Endothelial cell of umbilical vein (primary cell): ENCODE results near the gene DMRTC2. TPM values are rescaled to one million over a fixed set of nuclear protein-coding genes. Genes with fewer than 3 reads are reported as not detected.

Experiments used
- BruUV-seq: library from RNA; stranded (reverse); fragments of 400-500 nt; replicated peaks from 2 replicates; lab custom pipeline; 2021; lab: Mats Ljungman, UMichigan
- CTCF ChIA-PET: fragments of 300-600, 350-600 bp; sonication (Branson Sonifier 250); formaldehyde crosslinking; loops from one replicate; lab custom pipeline; 2021; ENCODE audit warnings: antibody characterized with exemption, inconsistent platforms; lab: Charles Lee
- POLR2A ChIA-PET: fragments of 300-600, 350-600 bp; sonication (Branson Sonifier 250); formaldehyde crosslinking; loops from one replicate; lab custom pipeline; 2021; ENCODE audit warnings: antibody characterized with exemption, inconsistent platforms; lab: Charles Lee
- DNase-seq: peaks from one replicate; pipeline ENCODE4 v3.0.0-alpha.2; 2011; ENCODE audit warnings: low read depth, low spot score
- FAIRE-seq: peaks from 2 replicates; lab custom pipeline; 2011; peaks lifted over from hg19 to GRCh38; lab: Jason Lieb, UNC
- H2AFZ ChIP-seq: 2 replicates; pipeline ENCODE4 v1.6.0; 2012; ENCODE audit warnings: low read depth, low read length, control low read depth, inconsistent platforms
- H3K27ac ChIP-seq: 2 replicates; pipeline ENCODE4 v1.5.1; 2011; ENCODE audit warnings: low read depth, mild to moderate bottlenecking, control low read depth, low read length, moderate library complexity; ENCODE audit not compliant: insufficient read depth
- H3K27me3 ChIP-seq, 2 experiments: 2 replicates each; pipeline versions ENCODE4 v1.6.0 to v1.6.1; 2011; ENCODE audit warnings: low read length in 2 of 2, mixed read lengths in 1 of 2; ENCODE audit not compliant: control insufficient read depth in 2 of 2, insufficient read depth in 2 of 2
- H3K36me3 ChIP-seq, 2 experiments: 2 replicates in 1 of 2; 3 replicates in 1 of 2; pipeline ENCODE4 v1.5.1; 2011; ENCODE audit warnings: low read length in 2 of 2, mild to moderate bottlenecking in 1 of 2, moderate library complexity in 1 of 2; ENCODE audit not compliant: control insufficient read depth in 2 of 2, insufficient read depth in 2 of 2; ENCODE audit errors: extremely low read depth in 1 of 2
- H3K4me1 ChIP-seq: 3 replicates; pipeline ENCODE4 v1.5.1; 2011; ENCODE audit warnings: mild to moderate bottlenecking, low read length; ENCODE audit not compliant: control insufficient read depth, insufficient read depth; ENCODE audit errors: extremely low read depth
- H3K4me2 ChIP-seq: 2 replicates; pipeline ENCODE4 v1.6.1; 2011; ENCODE audit warnings: low read length, control low read depth, mixed read lengths; ENCODE audit not compliant: insufficient read depth
- H3K4me3 ChIP-seq, 3 experiments: fragments of 200-600 bp in 1 of 3; sonication (generic), shearing (Covaris generic) in 1 of 3; replicated peaks in 1 of 3; 2 replicates each; pipeline ENCODE4 v1.5.1; 2011 to 2016; ENCODE audit warnings: control low read depth in 3 of 3, low read length in 3 of 3, mild to moderate bottlenecking in 2 of 3, inconsistent platforms in 1 of 3, low read depth in 1 of 3, moderate library complexity in 1 of 3; ENCODE audit not compliant: insufficient read depth in 1 of 3
- H3K79me2 ChIP-seq: 2 replicates; pipeline ENCODE4 v1.6.0; 2012; ENCODE audit warnings: low read length, inconsistent platforms; ENCODE audit not compliant: control insufficient read depth, insufficient read depth
- H3K9ac ChIP-seq: replicated peaks from 2 replicates; pipeline ENCODE3; 2011; ENCODE audit warnings: low read length, control low read depth; ENCODE audit not compliant: insufficient read depth; ENCODE audit errors: extremely low read depth
- H3K9me1 ChIP-seq: replicated peaks from 3 replicates; pipeline ENCODE4 v1.6.0; 2011; ENCODE audit warnings: mild to moderate bottlenecking, low read length; ENCODE audit not compliant: control insufficient read depth, insufficient read depth; ENCODE audit errors: extremely low read depth
- H3K9me3 ChIP-seq: replicated peaks from 2 replicates; pipeline ENCODE4 v1.5.1; 2012; ENCODE audit warnings: low read length, inconsistent platforms; ENCODE audit not compliant: control insufficient read depth, insufficient read depth
- H4K20me1 ChIP-seq: replicated peaks from 2 replicates; pipeline ENCODE3; 2011; ENCODE audit warnings: mild to moderate bottlenecking, low read length; ENCODE audit not compliant: control insufficient read depth, insufficient read depth; ENCODE audit errors: extremely low read depth
- CTCF ChIP-seq, 2 donors: IDR thresholded peaks; 1 replicate in 1 of 2; 2 replicates in 1 of 2; pipeline ENCODE4 v1.5.1; 2011; ENCODE audit warnings: low read length in 2 of 2, mild to moderate bottlenecking in 2 of 2, moderate library complexity in 2 of 2, control low read depth in 1 of 2, inconsistent platforms in 1 of 2, low read depth in 1 of 2; ENCODE audit not compliant: insufficient read depth in 1 of 2; ENCODE audit errors: extremely low read depth in 1 of 2
- EZH2 ChIP-seq: IDR thresholded peaks from 2 replicates; pipeline ENCODE4 v1.6.1; 2012; ENCODE audit warnings: borderline replicate concordance, low read depth, mild to moderate bottlenecking, moderate library complexity, low read length, inconsistent platforms; ENCODE audit not compliant: severe bottlenecking
- FOS ChIP-seq: IDR thresholded peaks from 2 replicates; pipeline ENCODE4 v1.6.1; 2011; ENCODE audit warnings: mild to moderate bottlenecking, low read length, moderate library complexity, borderline replicate concordance; ENCODE audit not compliant: insufficient read depth
- GATA2 ChIP-seq: IDR thresholded peaks from 2 replicates; pipeline ENCODE4 v1.7.0; 2011; ENCODE audit warnings: low read depth, mild to moderate bottlenecking, moderate library complexity, mixed read lengths, low read length; ENCODE audit not compliant: insufficient read length, insufficient read depth
- JUN ChIP-seq: IDR thresholded peaks from 2 replicates; pipeline ENCODE4 v1.6.1; 2011; ENCODE audit warnings: borderline replicate concordance, low read depth; ENCODE audit not compliant: insufficient read length, insufficient read depth
- MYC ChIP-seq: IDR thresholded peaks from one replicate; pipeline ENCODE4 v1.6.1; 2011; ENCODE audit warnings: mild to moderate bottlenecking, low read depth, low read length
- POLR2A ChIP-seq: IDR thresholded peaks from 2 replicates; pipeline ENCODE4 v1.6.1; 2012; ENCODE audit warnings: low read depth, mild to moderate bottlenecking, control low read depth, low read length
- POLR2AphosphoS5 ChIP-seq: IDR thresholded peaks from 2 replicates; pipeline ENCODE4 v1.6.1; 2012; ENCODE audit warnings: low read depth, mild to moderate bottlenecking, control low read depth, low read length, moderate library complexity; ENCODE audit not compliant: insufficient read depth
- dilution Hi-C: fragments of 300-500 bp; cut with MboI; formaldehyde crosslinking; loops from one replicate; pipeline ENCODE4 v1.15.0; 2019; ENCODE audit warnings: low sequenced_read_pairs; ENCODE audit not compliant: extremely low pct_ligation_motif_present
- intact Hi-C: fragments of 100-400 bp; cut with micrococcal nuclease; formaldehyde crosslinking; loops from one replicate; pipeline ENCODE4 v1.10.0; 2022
- polyA plus RNA-seq, 4 experiments: library from polyadenylated mRNA; depleted of rRNA in 3 of 4; stranded (reverse) in 3 of 4; unstranded in 1 of 4; fragments of >200 nt; gene quantifications; 2 replicates each; pipeline versions ENCODE4 v1.2.1 to v1.2.3, GENCODE V29; 2011 to 2012; ENCODE audit warnings: missing spikeins in 1 of 4
- total RNA-seq: library from RNA; stranded (reverse); gene quantifications from 2 replicates; pipeline ENCODE4 v1.2.3, GENCODE V29; 2021
- TF ChIP-seq, protein P1 (sequence below): IDR thresholded peaks from 2 replicates; pipeline ENCODE4 v1.6.1; 2011; ENCODE audit not compliant: insufficient read depth, insufficient read length

Gene DMRTC2
- total and polyA plus RNA-seq, 2 donors (not counting 3 experiments of a cell fraction or from before 2014, with no cell fraction given), result not detected

GRCh38 chr19:41799444-41800000 lies 45.3 kb upstream of the DMRTC2 start:
- no peak overlapping the region for H3K4me3 ChIP-seq
- H3K27me3 ChIP-seq, result no peaks in the 10 kb centered on the region
- H3K4me2 ChIP-seq, result no peak overlapping the region
- H3K27ac ChIP-seq, result no peak overlapping the region
- intact Hi-C loops, result no loop called here
- H3K79me2 ChIP-seq, result no peaks in the 10 kb centered on the region
- ChIA-PET POLR2A (no interaction called here), CTCF (no interaction called here)
- H3K36me3 ChIP-seq, result no peaks in the 10 kb centered on the region
- H3K4me1 ChIP-seq, result no peaks in the 10 kb centered on the region
- TF ChIP-seq CTCF (IDR thresholded peaks at IDR 0.05; ENCODE audit: extremely low read depth in 1 of 2, insufficient read depth in 1 of 2, low read depth in 1 of 2, low read length in 2 of 2) (no peak), JUN (no peak), GATA2 (no peak), POLR2A (no peak), FOS (no peak), POLR2AphosphoS5 (no peak), MYC (no peak), EZH2 (no peak)
- TF ChIP-seq, protein P1, sequence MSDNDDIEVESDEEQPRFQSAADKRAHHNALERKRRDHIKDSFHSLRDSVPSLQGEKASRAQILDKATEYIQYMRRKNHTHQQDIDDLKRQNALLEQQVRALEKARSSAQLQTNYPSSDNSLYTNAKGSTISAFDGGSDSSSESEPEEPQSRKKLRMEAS, result no peak
- H3K9me3 ChIP-seq, result no peaks in the 10 kb centered on the region
- dilution Hi-C loops, result no loop called here
- no peak for FAIRE-seq
- H3K9me1 ChIP-seq, result no peaks in the 10 kb centered on the region
- no peak overlapping the region for H2AFZ ChIP-seq
- no peaks in the 10 kb centered on the region for H4K20me1 ChIP-seq
- no peak overlapping the region for H3K9ac ChIP-seq
- no TSS peak for BruUV-seq
- no peak for DNase-seq
